T-helper 17 cell (primary cell): ENCODE measurements around the gene EFCAB6. TPM values are rescaled to one million over a fixed set of nuclear protein-coding genes. Genes with fewer than 3 reads are reported as not detected.
A peak's percentile ranks its signal among the peaks of the same experiment; 100 is the strongest.

Source experiments
- ATAC-seq: fragments of 150-1000 bp; cut with Tn5 transposase; 2 replicates; pipeline ENCODE4 v1.10.0; 2021; ENCODE audit warnings: mild to moderate bottlenecking, moderate library complexity
- DNase-seq, 3 donors: peaks; one replicate each; pipeline versions ENCODE4 v3.0.0 to v3.0.0-alpha.2; 2020 to 2021
- H3K9me3 ChIP-seq: one replicate; pipeline ENCODE4 v1.7.0; 2013; ENCODE audit warnings: low read length, mild to moderate bottlenecking; ENCODE audit not compliant: control insufficient read depth, poor library complexity, severe bottlenecking
- H3K27ac Mint-ChIP-seq: one replicate; pipeline ENCODE4 v1.8.0; 2022; ENCODE audit warnings: mild to moderate bottlenecking, moderate library complexity, mixed read lengths
- H3K27me3 Mint-ChIP-seq: one replicate; pipeline ENCODE4 v1.8.0; 2022; ENCODE audit warnings: mixed read lengths
- H3K36me3 Mint-ChIP-seq: one replicate; pipeline ENCODE4 v1.8.0; 2022; ENCODE audit warnings: low read depth, mixed read lengths
- H3K4me1 Mint-ChIP-seq: one replicate; pipeline ENCODE4 v1.8.0; 2022; ENCODE audit warnings: mild to moderate bottlenecking, mixed read lengths
- H3K4me3 Mint-ChIP-seq: one replicate; pipeline ENCODE4 v1.8.0; 2022; ENCODE audit warnings: mild to moderate bottlenecking, moderate library complexity, mixed read lengths
- total RNA-seq, 4 donors: library from RNA in 2 of 4; stranded (reverse) in 2 of 4; gene quantifications; one replicate each; pipeline ENCODE4 v1.2.3 and lab custom pipeline; 2022 to 2026

Gene EFCAB6
- total RNA-seq, 2 donors from 2014 or later: 0.16 TPM; not detected in 1

- DNase-seq: no peak
- peaks cover 3% of the 10 kb centered on the region for H3K9me3 ChIP-seq
- no peak for ATAC-seq
- Mint-ChIP-seq H3K27me3 (peaks cover 46% of the 10 kb centered on the region), H3K4me1 (no peaks in the 10 kb centered on the region), H3K36me3 (peaks cover 7% of the 10 kb centered on the region), H3K27ac (no peak overlapping the region), H3K4me3 (no peak overlapping the region)
These were observed 13.6 kb downstream of the EFCAB6 start for GRCh38 chr22:43798492-43798891.

GRCh38 chr22:43796567-43796966 is 15.5 kb downstream of the EFCAB6 start:
- no peak overlapping the region for H3K4me3 Mint-ChIP-seq
- no peak overlapping the region for H3K27ac Mint-ChIP-seq
- H3K9me3 ChIP-seq: peaks cover under 1% of the 10 kb centered on the region
- DNase-seq (no peak), ATAC-seq (no peak)
- no peaks in the 10 kb centered on the region for H3K4me1 Mint-ChIP-seq
- H3K36me3 Mint-ChIP-seq: peaks cover 7% of the 10 kb centered on the region
- peaks cover 34% of the 10 kb centered on the region for H3K27me3 Mint-ChIP-seq

- ATAC-seq: no peak
- no peaks in the 10 kb centered on the region for H3K9me3 ChIP-seq
- Mint-ChIP-seq H3K27ac (no peak overlapping the region), H3K36me3 (peaks cover 7% of the 10 kb centered on the region), H3K4me3 (no peak overlapping the region), H3K4me1 (no peaks in the 10 kb centered on the region), H3K27me3 (peaks cover 34% of the 10 kb centered on the region)
- no peak for DNase-seq
These were observed 16.8 kb downstream of the EFCAB6 start for GRCh38 chr22:43795320-43795719.

GRCh38 chr22:43792905-43793304 is 19.2 kb downstream of the EFCAB6 start:
- H3K9me3 ChIP-seq: no peaks in the 10 kb centered on the region
- no peak for DNase-seq
- Mint-ChIP-seq H3K27ac (no peak overlapping the region), H3K36me3 (peaks cover 7% of the 10 kb centered on the region), H3K27me3 (peaks cover 35% of the 10 kb centered on the region), H3K4me3 (no peak overlapping the region), H3K4me1 (no peaks in the 10 kb centered on the region)
- ATAC-seq: no peak

GRCh38 chr22:43789452-43789851 is 22.7 kb downstream of the EFCAB6 start:
- no peaks in the 10 kb centered on the region for H3K4me1 Mint-ChIP-seq
- H3K36me3 Mint-ChIP-seq: no peaks in the 10 kb centered on the region
- ATAC-seq (no peak), DNase-seq (no peak)
- H3K9me3 ChIP-seq: no peaks in the 10 kb centered on the region
- H3K27me3 Mint-ChIP-seq: peaks cover 11% of the 10 kb centered on the region
- H3K4me3 Mint-ChIP-seq: no peak overlapping the region
- no peak overlapping the region for H3K27ac Mint-ChIP-seq

GRCh38 chr22:43783777-43784176 is 28.3 kb downstream of the EFCAB6 start:
- Mint-ChIP-seq H3K27me3 (peaks cover 14% of the 10 kb centered on the region), H3K27ac (no peak overlapping the region), H3K4me3 (no peak overlapping the region), H3K4me1 (no peaks in the 10 kb centered on the region), H3K36me3 (peaks cover 2% of the 10 kb centered on the region)
- DNase-seq: no peak
- ATAC-seq: no peak
- H3K9me3 ChIP-seq: no peaks in the 10 kb centered on the region

- peaks cover 2% of the 10 kb centered on the region for H3K36me3 Mint-ChIP-seq
- H3K27me3 Mint-ChIP-seq: peaks cover 13% of the 10 kb centered on the region
- no peaks in the 10 kb centered on the region for H3K4me1 Mint-ChIP-seq
- no peaks in the 10 kb centered on the region for H3K9me3 ChIP-seq
- ATAC-seq: no peak
- no peak overlapping the region for H3K4me3 Mint-ChIP-seq
- H3K27ac Mint-ChIP-seq: no peak overlapping the region
- DNase-seq: no peak
These were observed 29.7 kb downstream of the EFCAB6 start for GRCh38 chr22:43782448-43782847.

GRCh38 chr22:43777286-43777685 is 34.8 kb downstream of the EFCAB6 start:
- H3K4me3 Mint-ChIP-seq: no peak overlapping the region
- no peak for DNase-seq
- peaks cover 28% of the 10 kb centered on the region for H3K27me3 Mint-ChIP-seq
- H3K27ac Mint-ChIP-seq: no peak overlapping the region
- no peaks in the 10 kb centered on the region for H3K4me1 Mint-ChIP-seq
- H3K36me3 Mint-ChIP-seq: peaks cover 3% of the 10 kb centered on the region
- ATAC-seq: no peak
- no peaks in the 10 kb centered on the region for H3K9me3 ChIP-seq

- Mint-ChIP-seq H3K27ac (peak overlapping the region; percentile 34), H3K36me3 (peaks cover 3% of the 10 kb centered on the region), H3K4me3 (no peak overlapping the region), H3K4me1 (no peaks in the 10 kb centered on the region), H3K27me3 (peaks cover 35% of the 10 kb centered on the region)
- H3K9me3 ChIP-seq: no peaks in the 10 kb centered on the region
- DNase-seq (no peak), ATAC-seq (no peak)
These were observed 35.9 kb downstream of the EFCAB6 start for GRCh38 chr22:43776081-43776670.

- H3K4me1 Mint-ChIP-seq: no peaks in the 10 kb centered on the region
These were observed 37.7 kb downstream of the EFCAB6 start for GRCh38 chr22:43774318-43774915.

GRCh38 chr22:43772831-43773230 is 39.3 kb downstream of the EFCAB6 start:
- no peaks in the 10 kb centered on the region for H3K9me3 ChIP-seq
- Mint-ChIP-seq H3K27me3 (peaks cover 37% of the 10 kb centered on the region), H3K27ac (no peak overlapping the region), H3K4me3 (no peak overlapping the region), H3K4me1 (no peaks in the 10 kb centered on the region), H3K36me3 (peaks cover 3% of the 10 kb centered on the region)
- ATAC-seq (no peak), DNase-seq (no peak)

More at GRCh38 chr22:43774318-43774915, 37.7 kb downstream of the EFCAB6 start:
- ATAC-seq (no peak), DNase-seq (no peak)
- Mint-ChIP-seq H3K36me3 (peaks cover 3% of the 10 kb centered on the region), H3K27me3 (peaks cover 37% of the 10 kb centered on the region), H3K4me3 (no peak overlapping the region), H3K27ac (no peak overlapping the region)
- no peaks in the 10 kb centered on the region for H3K9me3 ChIP-seq

- Mint-ChIP-seq H3K27me3 (peaks cover 53% of the 10 kb centered on the region), H3K36me3 (no peaks in the 10 kb centered on the region), H3K4me1 (peaks cover 3% of the 10 kb centered on the region), H3K27ac (no peak overlapping the region), H3K4me3 (no peak overlapping the region)
- DNase-seq: no peak
- no peaks in the 10 kb centered on the region for H3K9me3 ChIP-seq
- ATAC-seq: no peak
These were observed 56.7 kb downstream of the EFCAB6 start for GRCh38 chr22:43755452-43755851.

- DNase-seq (no peak), ATAC-seq (no peak)
- Mint-ChIP-seq H3K4me3 (no peak overlapping the region), H3K27me3 (peaks cover 53% of the 10 kb centered on the region), H3K4me1 (peaks cover 3% of the 10 kb centered on the region), H3K36me3 (no peaks in the 10 kb centered on the region), H3K27ac (no peak overlapping the region)
- H3K9me3 ChIP-seq: no peaks in the 10 kb centered on the region
These were observed 57.1 kb downstream of the EFCAB6 start for GRCh38 chr22:43755011-43755410.

GRCh38 chr22:43754176-43754575 is 57.9 kb downstream of the EFCAB6 start:
- no peaks in the 10 kb centered on the region for H3K9me3 ChIP-seq
- H3K27ac Mint-ChIP-seq: no peak overlapping the region
- peaks cover 3% of the 10 kb centered on the region for H3K4me1 Mint-ChIP-seq
- ATAC-seq: no peak
- H3K36me3 Mint-ChIP-seq: no peaks in the 10 kb centered on the region
- no peak overlapping the region for H3K4me3 Mint-ChIP-seq
- no peak for DNase-seq
- peaks cover 55% of the 10 kb centered on the region for H3K27me3 Mint-ChIP-seq
